Upper lobe of right lung (tissue), 1 donor: ENCODE data around the gene RHOC. TPM values are rescaled to one million over a fixed set of nuclear protein-coding genes. Genes with fewer than 3 reads are reported as not detected.

ENCODE experiments used
- ATAC-seq: fragments of 200-7000 bp; cut with Tn5 transposase; one replicate; pipeline ENCODE4 v1.9.1; 2020; ENCODE audit warnings: mild to moderate bottlenecking, moderate library complexity
- DNase-seq: peaks from one replicate; pipeline ENCODE4 v3.0.0-alpha.2; 2020
- H3K27ac ChIP-seq: fragments of 200-600 bp; one replicate; pipeline ENCODE4 v1.8.0; 2022
- H3K27me3 ChIP-seq: fragments of 200-600 bp; one replicate; pipeline ENCODE4 v1.8.0; 2022; ENCODE audit warnings: mild to moderate bottlenecking
- H3K36me3 ChIP-seq: fragments of 200-600 bp; one replicate; pipeline ENCODE4 v1.8.0; 2022
- H3K4me1 ChIP-seq: fragments of 200-600 bp; one replicate; pipeline ENCODE4 v1.8.0; 2022
- H3K4me3 ChIP-seq: fragments of 200-600 bp; one replicate; pipeline ENCODE4 v1.8.0; 2022; ENCODE audit warnings: mild to moderate bottlenecking
- H3K9me3 ChIP-seq: fragments of 200-600 bp; one replicate; pipeline ENCODE4 v1.8.0; 2022
- intact Hi-C: fragments of 100-400 bp; cut with DNase I; formaldehyde crosslinking; loops from one replicate; pipeline ENCODE4 v1.11.0; 2022
- total RNA-seq: library from RNA; stranded (reverse); fragmentation: NEBNext Ultra II Directional; extraction: Animal tissue kit (Norgen Biotek cat#: 25700); gene quantifications from one replicate; pipeline ENCODE4 v1.2.1, GENCODE V29; 2021
- TF ChIP-seq, protein P1 (sequence below): fragments of 200-600 bp; IDR thresholded peaks from one replicate; pipeline ENCODE4 v1.8.0; 2022; ENCODE audit warnings: antibody characterized with exemption
- donor health status: DM: no; HTN: yes; CAD: no; lungs with severe emphysema.

RHOC gene
- total RNA-seq, 1 donor from 2014 or later = 150 TPM

DNA sequence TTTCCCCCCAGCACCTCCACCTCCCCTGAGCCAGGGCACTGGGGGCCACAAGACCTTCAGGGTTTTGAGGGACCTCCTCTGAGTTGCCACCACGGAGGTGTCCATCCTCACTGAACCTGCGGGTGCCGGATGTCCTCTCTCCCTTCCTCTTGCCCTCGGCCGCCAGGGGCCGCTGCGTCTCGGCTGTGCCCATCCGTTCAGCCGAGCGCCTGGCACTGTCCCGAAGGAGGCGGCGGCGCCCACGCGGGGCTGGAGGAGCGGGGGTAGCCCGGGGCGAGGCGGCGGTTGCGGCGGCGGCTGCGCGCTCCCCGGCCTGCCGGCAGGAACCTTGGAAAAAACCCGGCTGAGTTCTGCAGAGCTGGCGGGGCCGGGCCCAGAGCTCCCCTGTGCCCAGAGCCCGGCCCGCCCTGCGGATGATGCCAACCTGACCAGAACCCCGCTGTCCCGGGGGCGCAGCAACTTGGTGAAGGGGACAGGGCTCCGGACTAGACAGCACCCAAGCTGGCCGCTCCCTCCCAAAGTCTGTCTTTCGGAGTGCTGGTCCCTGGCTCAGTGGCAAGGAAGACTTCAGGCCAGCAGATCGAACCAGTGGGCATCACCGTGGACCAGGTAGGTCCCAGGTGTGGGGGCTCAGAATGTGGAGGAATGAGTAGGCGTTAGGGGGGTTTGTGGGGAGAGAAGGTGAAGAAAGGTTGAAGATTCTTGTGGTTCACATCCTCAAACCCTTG, 11.9 kb upstream of the RHOC start:
- ATAC-seq (peak; percentile 55), DNase-seq (peak; percentile 93)
- Histone ChIP-seq H3K36me3 (no peaks in the 10 kb centered on the region), H3K9me3 (no peaks in the 10 kb centered on the region), H3K27ac (no peak overlapping the region), H3K4me1 (peaks cover 23% of the 10 kb centered on the region), H3K4me3 (no peak overlapping the region), H3K27me3 (peaks cover 6% of the 10 kb centered on the region)
- intact Hi-C loops = no loop called here
- TF ChIP-seq, protein P1, sequence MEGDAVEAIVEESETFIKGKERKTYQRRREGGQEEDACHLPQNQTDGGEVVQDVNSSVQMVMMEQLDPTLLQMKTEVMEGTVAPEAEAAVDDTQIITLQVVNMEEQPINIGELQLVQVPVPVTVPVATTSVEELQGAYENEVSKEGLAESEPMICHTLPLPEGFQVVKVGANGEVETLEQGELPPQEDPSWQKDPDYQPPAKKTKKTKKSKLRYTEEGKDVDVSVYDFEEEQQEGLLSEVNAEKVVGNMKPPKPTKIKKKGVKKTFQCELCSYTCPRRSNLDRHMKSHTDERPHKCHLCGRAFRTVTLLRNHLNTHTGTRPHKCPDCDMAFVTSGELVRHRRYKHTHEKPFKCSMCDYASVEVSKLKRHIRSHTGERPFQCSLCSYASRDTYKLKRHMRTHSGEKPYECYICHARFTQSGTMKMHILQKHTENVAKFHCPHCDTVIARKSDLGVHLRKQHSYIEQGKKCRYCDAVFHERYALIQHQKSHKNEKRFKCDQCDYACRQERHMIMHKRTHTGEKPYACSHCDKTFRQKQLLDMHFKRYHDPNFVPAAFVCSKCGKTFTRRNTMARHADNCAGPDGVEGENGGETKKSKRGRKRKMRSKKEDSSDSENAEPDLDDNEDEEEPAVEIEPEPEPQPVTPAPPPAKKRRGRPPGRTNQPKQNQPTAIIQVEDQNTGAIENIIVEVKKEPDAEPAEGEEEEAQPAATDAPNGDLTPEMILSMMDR = peak; percentile 87

DNA sequence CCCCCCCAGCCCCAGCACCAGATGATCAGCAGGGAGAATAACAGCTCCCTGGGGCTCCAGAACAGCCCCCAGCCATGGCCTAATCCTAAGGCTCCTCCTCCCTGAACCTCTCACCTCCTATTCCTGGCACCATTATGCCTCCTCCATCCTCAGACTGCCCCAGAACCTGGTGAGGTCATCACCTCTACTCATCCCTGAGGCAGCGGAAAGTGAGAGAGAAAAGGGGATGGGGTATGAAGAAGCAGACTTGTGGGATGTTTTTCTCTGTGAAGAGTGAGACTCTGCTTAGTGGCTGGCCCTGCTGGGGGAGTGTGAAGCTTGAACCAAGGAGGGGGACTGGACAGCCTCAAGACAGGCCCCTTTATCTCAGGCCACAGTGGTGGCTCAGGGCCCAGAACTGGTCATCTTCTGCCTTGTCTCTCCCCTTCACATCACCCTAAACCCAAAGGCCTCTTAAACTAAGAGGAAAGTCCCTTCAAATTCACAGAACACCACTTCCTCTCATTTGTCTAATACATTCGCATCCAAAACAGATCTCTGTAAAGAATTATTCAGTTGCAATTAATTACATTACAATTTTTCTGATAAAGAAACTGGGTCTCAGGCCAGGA, 10.4 kb upstream of the RHOC start:
- DNase-seq = no peak

DNA sequence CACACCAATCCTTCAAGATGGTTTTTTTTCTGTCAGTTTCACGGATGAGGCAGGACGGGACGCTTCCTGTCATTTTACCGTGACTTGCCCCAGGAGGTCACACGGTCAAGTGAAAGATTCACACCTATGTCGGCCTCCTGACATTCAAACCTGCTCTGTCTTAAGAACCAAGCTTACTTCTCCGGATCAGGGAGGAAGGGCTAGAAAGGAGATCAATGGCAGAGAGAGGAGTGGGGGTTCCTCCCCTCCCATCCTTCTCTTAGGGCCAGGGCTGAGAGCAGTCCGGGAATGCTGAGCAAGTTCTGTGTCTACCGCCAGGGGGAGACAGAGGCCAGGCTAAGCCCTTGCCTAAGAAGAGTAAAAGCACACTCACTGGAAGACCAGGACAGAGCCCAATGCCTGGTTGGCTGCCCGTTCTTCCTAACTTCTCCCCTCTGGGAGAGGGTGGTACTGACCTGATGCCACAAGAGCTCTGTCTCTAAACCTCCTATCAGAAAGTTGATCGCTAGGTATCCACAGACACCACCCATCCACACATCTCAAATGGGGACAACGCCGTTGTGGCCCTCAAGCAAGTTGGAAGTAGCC, 9.3 kb upstream of the RHOC start:
- Histone ChIP-seq H3K9me3 (no peaks in the 10 kb centered on the region), H3K36me3 (no peaks in the 10 kb centered on the region), H3K27me3 (peaks cover 6% of the 10 kb centered on the region), H3K4me3 (peak overlapping the region; percentile 62), H3K27ac (peak overlapping the region; percentile 65), H3K4me1 (peaks cover 21% of the 10 kb centered on the region)
- ATAC-seq (peak; percentile 80), DNase-seq (peak; percentile 88)
- intact Hi-C loops = no loop called here
- TF ChIP-seq, protein P1 = peak; percentile 95

More for the DNA sequence above, 10.4 kb upstream of the RHOC start:
- TF ChIP-seq, protein P1 = no peak
- Histone ChIP-seq H3K4me3 (no peak overlapping the region), H3K9me3 (no peaks in the 10 kb centered on the region), H3K27me3 (peaks cover 6% of the 10 kb centered on the region), H3K27ac (no peak overlapping the region), H3K4me1 (peaks cover 21% of the 10 kb centered on the region), H3K36me3 (no peaks in the 10 kb centered on the region)
- ATAC-seq = no peak
- intact Hi-C loops = no loop called here

DNA sequence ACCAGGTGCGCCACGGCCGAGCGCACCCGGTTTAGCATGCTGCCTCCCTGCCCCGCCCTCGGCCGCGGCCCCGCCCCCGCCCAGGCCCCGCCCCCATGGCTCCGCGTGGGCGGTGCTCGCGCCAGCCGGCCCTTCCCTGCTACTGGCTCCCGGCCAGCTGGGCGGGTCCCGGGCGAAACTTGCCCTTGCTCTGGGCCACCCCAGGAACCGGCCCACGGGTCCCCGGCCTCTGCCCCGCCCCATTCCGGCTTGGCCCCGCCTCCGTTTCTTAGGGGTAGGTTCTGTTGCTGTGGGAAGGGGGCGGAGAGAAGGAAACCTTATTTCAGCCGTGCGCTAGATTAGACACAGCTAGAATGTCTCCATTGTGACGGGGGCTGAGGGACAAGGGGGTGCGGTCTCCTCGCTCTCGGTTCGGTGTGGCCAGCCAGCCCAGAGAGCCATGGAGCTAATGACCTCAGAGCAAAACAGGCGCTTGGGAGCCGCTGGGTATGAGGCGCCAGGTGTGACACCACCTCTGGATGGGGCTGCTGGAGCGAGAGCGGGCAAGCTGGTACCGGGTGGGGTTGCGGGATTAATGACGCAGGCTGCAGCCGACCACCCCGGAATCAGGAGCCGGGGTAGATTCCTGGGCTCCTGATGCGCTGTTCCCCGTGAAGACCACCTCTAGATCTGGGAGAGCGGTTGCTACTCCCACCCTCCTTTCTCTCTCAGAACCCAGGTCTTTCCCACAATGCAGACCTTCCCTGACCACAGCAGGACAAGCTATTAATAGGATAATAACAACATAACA, 8.5 kb upstream of the RHOC start, which contains the start of gene PPM1J:
TSS of gene PPM1J (minus strand) at position 69 of the 790 bp plus-strand sequence. CDS start at position 38, 31 bp downstream.
- DNase-seq (peak; percentile 100), ATAC-seq (peak; percentile 89)
- H3K4me1 ChIP-seq = peaks cover 21% of the 10 kb centered on the region
- intact Hi-C loops = no loop called here
- peak within 1 kb of the TSS; percentile 62 for H3K4me3 ChIP-seq
- peak within 1 kb of the TSS; percentile 65 for H3K27ac ChIP-seq
- no peaks in the 10 kb centered on the region for H3K36me3 ChIP-seq
- H3K9me3 ChIP-seq = no peaks in the 10 kb centered on the region
- TF ChIP-seq, protein P1 = no peak
- peaks cover 6% of the 10 kb centered on the region for H3K27me3 ChIP-seq
